Upper lobe of left lung (tissue), 6 donors: Measurements from ENCODE around the gene OR8B8. TPM values are rescaled to one million over a fixed set of nuclear protein-coding genes. Genes with fewer than 3 reads are reported as not detected.
"Not testable (repeated sequence)": the region's sequence is repeated elsewhere in the genome, so short reads cannot be mapped to it uniquely, and the experiment has no call there.

Experiments used
- ATAC-seq, 2 donors: fragments of 200-7000 bp; cut with Tn5 transposase; one replicate each; pipeline ENCODE4 v1.9.1; 2022; ENCODE audit warnings: mild to moderate bottlenecking in 2 of 2, moderate library complexity in 2 of 2; ENCODE audit not compliant: low FRiP score in 2 of 2
- DNase-seq, 2 donors: peaks; one replicate each; pipeline ENCODE4 v3.0.0-alpha.2; 2019 to 2020
- H3K27ac ChIP-seq, 4 donors: fragments of 200-600 bp; sonication (generic); one replicate each; pipeline ENCODE4 v1.5.1; 2016 to 2019
- H3K27me3 ChIP-seq, 4 donors: fragments of 200-600 bp; sonication (generic); one replicate each; pipeline ENCODE4 v1.5.1; 2017 to 2019
- H3K36me3 ChIP-seq, 4 donors: fragments of 200-600 bp; sonication (generic); one replicate each; pipeline ENCODE4 v1.5.1; 2016 to 2019
- H3K4me1 ChIP-seq, 4 donors: fragments of 200-600 bp; sonication (generic); one replicate each; pipeline ENCODE4 v1.5.1; 2018 to 2019
- H3K4me3 ChIP-seq, 4 donors: fragments of 200-600 bp; sonication (generic); one replicate each; pipeline ENCODE4 v1.5.1; 2017 to 2019; ENCODE audit warnings: mild to moderate bottlenecking in 2 of 4, moderate library complexity in 1 of 4
- H3K9me3 ChIP-seq, 4 donors: fragments of 200-600 bp; sonication (generic); one replicate each; pipeline ENCODE4 v1.5.1; 2018 to 2019
- EP300 ChIP-seq, 4 donors: sonication (generic); formaldehyde crosslinking; IDR thresholded peaks; one replicate each; pipeline ENCODE4 v1.5.1; 2017; ENCODE audit warnings: antibody characterized with exemption in 4 of 4, control low read depth in 2 of 4
- POLR2A ChIP-seq, 4 donors: fragments of 450-650 bp; IDR thresholded peaks; one replicate each; pipeline ENCODE4 v1.5.1; 2016 to 2017; ENCODE audit warnings: antibody characterized with exemption in 4 of 4, mild to moderate bottlenecking in 2 of 4
- POLR2AphosphoS5 ChIP-seq, 2 donors: sonication (generic); formaldehyde crosslinking; IDR thresholded peaks; one replicate each; pipeline ENCODE4 v1.5.1; 2017; ENCODE audit warnings: antibody characterized with exemption in 2 of 2
- WGBS, 2 donors: methylation state at CpG; one replicate each; pipeline ENCODE4 v1.1.5; 2017 to 2018; 5-methylcytosine and 5-hydroxymethylcytosine counted together
- total RNA-seq, 6 donors: library from RNA; depleted of rRNA in 4 of 6; stranded (reverse); fragments of >200 nt in 4 of 6; gene quantifications; one replicate each; pipeline versions ENCODE4 v1.1.0 to v1.2.1, GENCODE V29; 2016 to 2021
- TF ChIP-seq, protein P1 (sequence below), 6 experiments: fragments of 450-650 bp in 4 of 6; fragments of 200-600 bp in 2 of 6; sonication (generic) in 2 of 6; IDR thresholded peaks; one replicate each; pipeline ENCODE4 v1.5.1; 2016 to 2019; ENCODE audit warnings: antibody characterized with exemption in 6 of 6
- donor health status: DM: no; HTN: no; CAD: no; lungs with moderate emphysema.
- donor health status: DM: no; HTN: yes; CAD: no; lungs with severe emphysema.

The OR8B8 gene
- total RNA-seq, 6 donors from 2014 or later = not detected

DNA sequence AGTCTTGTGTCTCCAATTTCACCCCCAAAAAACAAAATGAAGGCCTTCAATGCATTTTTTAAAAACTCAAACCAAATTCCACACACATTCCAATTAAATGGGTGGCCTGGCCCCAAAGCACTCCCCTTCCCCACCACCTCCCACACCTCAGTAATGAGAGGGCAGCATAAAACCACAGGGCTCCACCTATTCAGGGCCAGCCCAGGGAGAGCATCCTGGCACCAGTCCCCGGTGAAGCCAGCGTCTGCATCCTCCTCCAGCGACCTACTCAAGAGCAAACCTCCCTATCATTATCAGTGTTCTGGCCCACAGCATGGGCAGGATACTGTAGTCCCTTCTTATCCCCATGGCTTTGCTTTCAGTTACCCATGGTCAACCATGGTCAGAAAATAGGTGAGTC is 17.8 kb upstream of the OR8B8 start:
- Histone ChIP-seq H3K36me3 (no peaks in the 10 kb centered on the region), H3K4me3 (no peak overlapping the region), H3K4me1 (no peaks in the 10 kb centered on the region), H3K9me3 (no peaks in the 10 kb centered on the region), H3K27me3 (no peaks in the 10 kb centered on the region), H3K27ac (no peak overlapping the region)
- DNase-seq (no peak), ATAC-seq (no peak)
- 74 to 76% methylated on average over 3 of the region's 3 CpGs for WGBS, 2 donors
- TF ChIP-seq POLR2AphosphoS5 (IDR thresholded peaks at IDR 0.05) = no peak

GRCh38 chr11:124460459-124460858 is 15.0 kb upstream of the OR8B8 start:
- TF ChIP-seq EP300 (IDR thresholded peaks at IDR 0.05) (no peak), POLR2AphosphoS5 (IDR thresholded peaks at IDR 0.05) (no peak), POLR2A (IDR thresholded peaks at IDR 0.05) (no peak)
- TF ChIP-seq, protein P1, sequence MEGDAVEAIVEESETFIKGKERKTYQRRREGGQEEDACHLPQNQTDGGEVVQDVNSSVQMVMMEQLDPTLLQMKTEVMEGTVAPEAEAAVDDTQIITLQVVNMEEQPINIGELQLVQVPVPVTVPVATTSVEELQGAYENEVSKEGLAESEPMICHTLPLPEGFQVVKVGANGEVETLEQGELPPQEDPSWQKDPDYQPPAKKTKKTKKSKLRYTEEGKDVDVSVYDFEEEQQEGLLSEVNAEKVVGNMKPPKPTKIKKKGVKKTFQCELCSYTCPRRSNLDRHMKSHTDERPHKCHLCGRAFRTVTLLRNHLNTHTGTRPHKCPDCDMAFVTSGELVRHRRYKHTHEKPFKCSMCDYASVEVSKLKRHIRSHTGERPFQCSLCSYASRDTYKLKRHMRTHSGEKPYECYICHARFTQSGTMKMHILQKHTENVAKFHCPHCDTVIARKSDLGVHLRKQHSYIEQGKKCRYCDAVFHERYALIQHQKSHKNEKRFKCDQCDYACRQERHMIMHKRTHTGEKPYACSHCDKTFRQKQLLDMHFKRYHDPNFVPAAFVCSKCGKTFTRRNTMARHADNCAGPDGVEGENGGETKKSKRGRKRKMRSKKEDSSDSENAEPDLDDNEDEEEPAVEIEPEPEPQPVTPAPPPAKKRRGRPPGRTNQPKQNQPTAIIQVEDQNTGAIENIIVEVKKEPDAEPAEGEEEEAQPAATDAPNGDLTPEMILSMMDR (IDR thresholded peaks at IDR 0.05) = no peak
- H3K27ac ChIP-seq = no peak overlapping the region
- ATAC-seq (no peak), DNase-seq (no peak)
- WGBS, 2 donors = 68 to 78% methylated on average over 1 of the region's 1 CpG
- no peaks in the 10 kb centered on the region for H3K4me1 ChIP-seq
- no peaks in the 10 kb centered on the region for H3K27me3 ChIP-seq
- H3K9me3 ChIP-seq = no peaks in the 10 kb centered on the region
- no peak overlapping the region for H3K4me3 ChIP-seq
- H3K36me3 ChIP-seq = no peaks in the 10 kb centered on the region

- ATAC-seq, H3K27ac ChIP-seq, H3K4me3 ChIP-seq, H3K4me1 ChIP-seq, H3K9me3 ChIP-seq, H3K27me3 ChIP-seq, H3K36me3 ChIP-seq, DNase-seq: not testable (repeated sequence)
- WGBS, 2 donors = 95 to 96% methylated on average over 7 of the region's 7 CpGs
These were observed 13.9 kb upstream of the OR8B8 start for GRCh38 chr11:124459379-124459778.

GRCh38 chr11:124454552-124454951 is 9.1 kb upstream of the OR8B8 start:
- 23 to 27% methylated on average over 2 of the region's 2 CpGs for WGBS, 2 donors
- DNase-seq = no peak
- TF ChIP-seq POLR2A (IDR thresholded peaks at IDR 0.05) (no peak), EP300 (IDR thresholded peaks at IDR 0.05) (no peak), POLR2AphosphoS5 (IDR thresholded peaks at IDR 0.05) (no peak)
- TF ChIP-seq, protein P1 (IDR thresholded peaks at IDR 0.05) = no peak
- Histone ChIP-seq H3K36me3 (no peaks in the 10 kb centered on the region), H3K9me3 (no peaks in the 10 kb centered on the region), H3K27me3 (no peaks in the 10 kb centered on the region), H3K4me3 (no peak overlapping the region), H3K4me1 (no peaks in the 10 kb centered on the region), H3K27ac (no peak overlapping the region)
- no peak for ATAC-seq

DNA sequence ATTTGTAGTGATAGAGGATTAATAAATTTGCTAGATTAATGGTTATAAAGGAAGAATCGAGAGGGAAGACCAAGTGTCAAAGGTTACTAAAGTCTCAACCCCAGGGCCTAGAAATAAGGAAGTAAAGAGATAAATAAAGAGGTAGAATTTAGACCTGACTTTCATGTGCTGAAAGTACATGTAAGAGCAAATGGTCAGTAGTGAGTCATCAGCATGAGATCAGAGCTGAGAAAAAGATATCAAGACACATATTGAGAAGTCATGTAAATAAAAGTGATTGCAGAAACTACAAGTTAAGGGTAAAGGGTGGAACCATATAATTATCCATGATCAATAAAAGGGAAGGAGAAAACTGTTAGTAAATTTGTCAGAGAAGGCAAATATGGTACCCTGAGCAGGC is 1.4 kb upstream of the OR8B8 start:
- DNase-seq (no peak), ATAC-seq (no peak)
- Histone ChIP-seq H3K4me3 (no peak overlapping the region), H3K9me3 (no peaks in the 10 kb centered on the region), H3K36me3 (no peaks in the 10 kb centered on the region), H3K27ac (no peak overlapping the region), H3K4me1 (no peaks in the 10 kb centered on the region), H3K27me3 (no peaks in the 10 kb centered on the region)
- WGBS, 2 donors = 73 to 79% methylated on average over 1 of the region's 1 CpG
- TF ChIP-seq POLR2A (IDR thresholded peaks at IDR 0.05) (no peak), EP300 (IDR thresholded peaks at IDR 0.05) (no peak), POLR2AphosphoS5 (IDR thresholded peaks at IDR 0.05) (no peak)
- TF ChIP-seq, protein P1 (IDR thresholded peaks at IDR 0.05) = no peak

- Histone ChIP-seq H3K4me3 (no peak overlapping the region), H3K36me3 (no peaks in the 10 kb centered on the region), H3K4me1 (no peaks in the 10 kb centered on the region), H3K27ac (no peak overlapping the region), H3K9me3 (no peaks in the 10 kb centered on the region), H3K27me3 (no peaks in the 10 kb centered on the region)
- ATAC-seq = no peak
- no peak for DNase-seq
- 69 to 70% methylated on average over 2 of the region's 2 CpGs for WGBS, 2 donors
- TF ChIP-seq, protein P1 (IDR thresholded peaks at IDR 0.05) = no peak
- no peak for TF ChIP-seq POLR2A (IDR thresholded peaks at IDR 0.05)
- TF ChIP-seq POLR2AphosphoS5 (IDR thresholded peaks at IDR 0.05) = no peak
These were observed 2.6 kb downstream of the OR8B8 start for GRCh38 chr11:124442847-124443246.
